Neural cell (in vitro differentiated cells): Measurements from ENCODE around the gene NRCAM.

ENCODE experiments used
- CTCF ChIP-seq: fragments of 450-650 bp; IDR thresholded peaks from 2 replicates; pipeline ENCODE4 v1.5.1; 2014; ENCODE audit warnings: antibody characterized with exemption, mild to moderate bottlenecking, moderate library complexity; ENCODE audit not compliant: poor library complexity, severe bottlenecking
- POLR2AphosphoS5 ChIP-seq: IDR thresholded peaks from 2 replicates; pipeline ENCODE4 v1.6.1; 2012
- RAD21 ChIP-seq: fragments of 450-650 bp; conservative IDR thresholded peaks from 2 replicates; pipeline ENCODE4 v1.6.1; 2014; ENCODE audit warnings: antibody characterized with exemption, mild to moderate bottlenecking, moderate library complexity

GRCh38 chr7:108234971-108235450 is 221.2 kb downstream of the NRCAM start:
- no peak for TF ChIP-seq CTCF
- no peak for TF ChIP-seq POLR2AphosphoS5
- no peak for TF ChIP-seq RAD21
